Measurements from ENCODE around the gene CCDC38.

DNA sequence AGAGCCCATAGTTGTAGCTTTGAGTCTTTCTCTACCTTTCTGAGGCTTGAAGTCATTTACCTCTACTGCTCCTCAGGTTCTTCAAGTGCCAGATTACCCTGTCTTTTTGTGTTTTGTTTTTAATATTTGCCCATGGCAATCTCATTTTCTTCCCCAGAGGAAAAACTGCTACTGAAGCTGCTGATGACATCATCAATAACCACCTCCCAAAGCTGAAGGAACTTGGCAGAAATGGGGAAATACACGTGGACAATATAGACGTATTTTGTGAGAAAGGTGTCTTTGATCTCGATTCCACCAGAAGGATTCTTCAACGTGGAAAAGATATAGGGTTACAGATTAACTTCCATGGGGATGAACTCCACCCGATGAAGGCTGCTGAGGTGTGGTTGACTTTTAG, 17.8 kb upstream of the CCDC38 start:
- TF ChIP-seq, protein P1, sequence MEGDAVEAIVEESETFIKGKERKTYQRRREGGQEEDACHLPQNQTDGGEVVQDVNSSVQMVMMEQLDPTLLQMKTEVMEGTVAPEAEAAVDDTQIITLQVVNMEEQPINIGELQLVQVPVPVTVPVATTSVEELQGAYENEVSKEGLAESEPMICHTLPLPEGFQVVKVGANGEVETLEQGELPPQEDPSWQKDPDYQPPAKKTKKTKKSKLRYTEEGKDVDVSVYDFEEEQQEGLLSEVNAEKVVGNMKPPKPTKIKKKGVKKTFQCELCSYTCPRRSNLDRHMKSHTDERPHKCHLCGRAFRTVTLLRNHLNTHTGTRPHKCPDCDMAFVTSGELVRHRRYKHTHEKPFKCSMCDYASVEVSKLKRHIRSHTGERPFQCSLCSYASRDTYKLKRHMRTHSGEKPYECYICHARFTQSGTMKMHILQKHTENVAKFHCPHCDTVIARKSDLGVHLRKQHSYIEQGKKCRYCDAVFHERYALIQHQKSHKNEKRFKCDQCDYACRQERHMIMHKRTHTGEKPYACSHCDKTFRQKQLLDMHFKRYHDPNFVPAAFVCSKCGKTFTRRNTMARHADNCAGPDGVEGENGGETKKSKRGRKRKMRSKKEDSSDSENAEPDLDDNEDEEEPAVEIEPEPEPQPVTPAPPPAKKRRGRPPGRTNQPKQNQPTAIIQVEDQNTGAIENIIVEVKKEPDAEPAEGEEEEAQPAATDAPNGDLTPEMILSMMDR (IDR thresholded peaks at IDR 0.05; ENCODE audit: low read length): no peak
- no peak for TF ChIP-seq EZH2 (IDR thresholded peaks at IDR 0.05; ENCODE audit: borderline replicate concordance, low read length)
